Measurements from ENCODE around the gene NDRG4. TPM values are rescaled to one million over a fixed set of nuclear protein-coding genes. Genes with fewer than 3 reads are reported as not detected.

NDRG4 gene
- total and polyA plus RNA-seq, 2 donors (not counting 3 experiments of a cell fraction or from before 2014, with no cell fraction given): 35.8 to 74.3 TPM

DNA sequence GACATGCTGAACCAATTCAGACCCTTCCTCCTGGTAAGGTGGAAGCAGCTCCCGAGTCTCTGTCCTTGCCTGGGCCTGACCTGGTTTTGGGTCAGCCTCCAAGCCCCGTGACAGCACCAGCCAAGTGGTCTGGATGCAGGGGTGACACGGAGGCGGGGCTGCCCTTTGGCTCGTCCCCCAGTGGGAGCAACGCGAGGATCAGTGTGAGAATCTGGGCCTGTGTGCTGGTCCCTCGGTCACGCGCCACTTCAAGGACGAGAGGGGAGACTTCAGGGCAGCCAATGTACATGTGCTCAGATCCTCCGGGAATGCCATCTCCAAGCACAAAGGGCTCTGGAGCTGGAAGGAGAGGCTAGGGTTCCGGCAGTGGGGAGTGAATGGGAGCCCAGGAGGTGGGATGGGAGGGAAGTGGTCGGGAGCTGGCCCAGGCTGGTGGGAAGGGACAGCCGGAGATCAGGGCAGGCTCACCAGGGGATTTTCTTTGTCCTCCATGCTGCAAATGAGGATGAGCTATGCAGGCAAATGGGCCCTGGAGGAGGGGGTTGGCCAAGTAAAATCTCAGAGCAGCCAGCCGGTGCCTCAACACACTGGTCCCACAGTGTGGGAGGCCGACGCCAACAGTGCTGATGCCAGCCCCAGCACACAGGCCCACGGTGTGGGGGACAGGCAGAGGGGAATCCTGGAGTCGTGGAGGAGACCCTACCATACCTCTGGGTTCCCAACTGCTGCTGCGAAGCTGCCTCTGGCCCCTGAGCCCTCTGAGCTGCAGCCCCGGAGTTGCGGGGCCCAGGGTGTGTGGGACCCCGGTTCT is 4.2 kb upstream of the NDRG4 start:
- no peak for TF ChIP-seq MAX (IDR thresholded peaks at IDR 0.05; ENCODE audit: insufficient read depth, insufficient read length)
- no peak for TF ChIP-seq JUN (IDR thresholded peaks at IDR 0.05; ENCODE audit: borderline replicate concordance, insufficient read depth, insufficient read length, low read depth)
- TF ChIP-seq GATA2 (IDR thresholded peaks at IDR 0.05; ENCODE audit: insufficient read depth, insufficient read length, low read depth, low read length): no peak
- TF ChIP-seq EZH2 (IDR thresholded peaks at IDR 0.05; ENCODE audit: borderline replicate concordance, low read depth, low read length, severe bottlenecking): no peak
- no peak for TF ChIP-seq FOS (IDR thresholded peaks at IDR 0.05; ENCODE audit: borderline replicate concordance, insufficient read depth, low read length)
- TF ChIP-seq MYC (IDR thresholded peaks at IDR 0.05; ENCODE audit: low read depth, low read length): no peak
- TF ChIP-seq POLR2AphosphoS5 (IDR thresholded peaks at IDR 0.05; ENCODE audit: insufficient read depth, low read depth, low read length): no peak
- no peak for TF ChIP-seq CTCF (IDR thresholded peaks at IDR 0.05; ENCODE audit: extremely low read depth in 1 of 2, insufficient read depth in 1 of 2, low read depth in 1 of 2, low read length in 2 of 2)
- TF ChIP-seq POLR2A (IDR thresholded peaks at IDR 0.05; ENCODE audit: low read depth, low read length): no peak
- CTCF ChIA-PET: interaction anchor here (0.6 to 3.3 kb wide), 12 partner anchors 8 to 261 kb away, joined by 3 to 28 read pairs (median 4); no protein-coding TSS in a partner anchor
- Histone ChIP-seq H2AFZ (ENCODE audit: low read depth, low read length) (no peak overlapping the region), H3K9ac (replicated peaks; ENCODE audit: extremely low read depth, insufficient read depth, low read length) (peak overlapping the region; percentile 4), H3K9me3 (replicated peaks; ENCODE audit: control insufficient read depth, insufficient read depth, low read length) (no peaks in the 10 kb centered on the region), H3K27ac (ENCODE audit: insufficient read depth, low read depth, low read length) (peak overlapping the region; percentile 19), H3K4me2 (ENCODE audit: insufficient read depth, low read length) (no peak overlapping the region), H3K27me3 (ENCODE audit: control insufficient read depth in 2 of 2, insufficient read depth in 2 of 2, low read length in 2 of 2) (no peaks in the 10 kb centered on the region), H3K36me3 (ENCODE audit: control insufficient read depth in 2 of 2, extremely low read depth in 1 of 2, insufficient read depth in 2 of 2, low read length in 2 of 2) (peaks cover 0 to 2% of the 10 kb centered on the region in 2 experiments), H3K9me1 (replicated peaks; ENCODE audit: control insufficient read depth, extremely low read depth, insufficient read depth, low read length) (no peaks in the 10 kb centered on the region), H3K4me1 (ENCODE audit: control insufficient read depth, extremely low read depth, insufficient read depth, low read length) (no peaks in the 10 kb centered on the region), H3K4me3 (replicated peaks in 1 of 3; ENCODE audit: insufficient read depth in 1 of 3, low read depth in 1 of 3, low read length in 3 of 3) (no peak overlapping the region), H3K79me2 (ENCODE audit: control insufficient read depth, insufficient read depth, low read length) (no peaks in the 10 kb centered on the region), H4K20me1 (replicated peaks; ENCODE audit: control insufficient read depth, extremely low read depth, insufficient read depth, low read length) (no peaks in the 10 kb centered on the region)
- BruUV-seq (replicated peaks): no TSS peak
- dilution Hi-C loops (cut with MboI; ENCODE audit: extremely low pct_ligation_motif_present, low sequenced_read_pairs) (no loop called here), intact Hi-C loops (cut with micrococcal nuclease) (loop anchor here (1.0 to 5.0 kb wide), 2 partner anchors 166 to 262 kb away; no protein-coding TSS in a partner anchor)
- no peak for DNase-seq (ENCODE audit: low read depth, low spot score)
- no peak for FAIRE-seq
- POLR2A ChIA-PET: no interaction called here

Data from endothelial cell of umbilical vein (primary cell).